Activated T-helper 17 cell treated with anti-CD3 and anti-CD28 coated beads, Interleukin-2, amount 50 U/mL, for 72 hours (primary cell): Measurements from ENCODE around the gene SLC17A8. TPM values are rescaled to one million over a fixed set of nuclear protein-coding genes. Genes with fewer than 3 reads are reported as not detected.

Source experiments
- ATAC-seq: fragments of 150-1000 bp; cut with Tn5 transposase; replicated peaks from 2 replicates; pipeline ENCODE4 v1.10.0; 2021; ENCODE audit warnings: mild to moderate bottlenecking, moderate library complexity
- H3K27ac Mint-ChIP-seq: one replicate; pipeline ENCODE4 v1.8.0; 2022; ENCODE audit warnings: mixed read lengths
- H3K27me3 Mint-ChIP-seq: one replicate; pipeline ENCODE4 v1.8.0; 2022; ENCODE audit warnings: mixed read lengths
- H3K36me3 Mint-ChIP-seq: one replicate; pipeline ENCODE4 v1.8.0; 2022; ENCODE audit warnings: low read depth, mild to moderate bottlenecking, mixed read lengths
- H3K4me1 Mint-ChIP-seq: one replicate; pipeline ENCODE4 v1.8.0; 2022; ENCODE audit warnings: mixed read lengths
- H3K4me3 Mint-ChIP-seq: one replicate; pipeline ENCODE4 v1.8.0; 2022; ENCODE audit warnings: mild to moderate bottlenecking, mixed read lengths
- H3K9me3 Mint-ChIP-seq: one replicate; pipeline ENCODE4 v1.8.0; 2022; ENCODE audit warnings: mixed read lengths
- total RNA-seq, 2 donors: library from RNA; stranded (reverse); gene quantifications; one replicate each; pipeline ENCODE4 v1.2.3, GENCODE V29; 2022

The SLC17A8 gene
- total RNA-seq, 2 donors from 2014 or later, result not detected

DNA sequence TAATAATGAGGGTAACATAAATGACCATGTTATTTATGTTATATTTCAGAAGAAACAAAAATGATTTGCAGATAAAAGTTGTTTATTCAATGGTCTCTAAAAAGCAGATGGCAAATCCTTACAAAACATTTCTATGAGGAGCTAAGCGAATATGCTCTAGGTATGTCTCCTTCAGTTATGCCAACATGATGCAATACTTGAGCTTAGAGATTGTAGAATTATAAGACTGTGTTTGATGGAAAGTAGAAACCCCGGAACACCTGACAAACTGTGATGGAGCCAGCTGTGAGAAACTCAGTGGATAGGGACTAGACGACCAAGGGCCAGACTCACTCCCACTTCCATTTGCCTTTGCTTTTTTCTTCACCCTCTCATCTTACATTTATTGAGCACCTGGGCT, 99.0 kb downstream of the SLC17A8 start:
- Mint-ChIP-seq H3K27me3 (peaks cover 3% of the 10 kb centered on the region), H3K27ac (no peak overlapping the region), H3K9me3 (no peaks in the 10 kb centered on the region), H3K36me3 (no peaks in the 10 kb centered on the region), H3K4me1 (no peaks in the 10 kb centered on the region), H3K4me3 (no peak overlapping the region)
- no peak for ATAC-seq

DNA sequence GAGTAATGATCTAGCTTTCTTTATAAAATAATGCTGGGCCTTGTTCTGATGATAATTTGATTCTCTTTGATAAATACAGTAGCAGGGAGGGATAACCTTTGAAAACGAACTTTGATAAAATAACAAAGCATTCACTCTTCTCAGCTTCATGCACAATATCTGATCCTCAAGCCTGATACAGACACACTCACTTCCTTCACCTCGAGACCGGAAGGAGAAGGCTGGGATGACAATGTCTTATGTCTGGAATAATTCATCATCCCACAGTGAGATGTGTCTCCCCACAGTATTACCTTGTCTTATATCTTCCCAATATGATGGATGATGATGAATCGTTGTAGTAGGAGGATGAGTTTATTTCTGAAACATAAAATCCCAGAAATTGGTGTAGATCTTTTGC, 101.3 kb downstream of the SLC17A8 start:
- Mint-ChIP-seq H3K4me1 (no peaks in the 10 kb centered on the region), H3K4me3 (no peak overlapping the region), H3K36me3 (no peaks in the 10 kb centered on the region), H3K9me3 (no peaks in the 10 kb centered on the region), H3K27me3 (peaks cover 3% of the 10 kb centered on the region), H3K27ac (no peak overlapping the region)
- ATAC-seq, result no peak

DNA sequence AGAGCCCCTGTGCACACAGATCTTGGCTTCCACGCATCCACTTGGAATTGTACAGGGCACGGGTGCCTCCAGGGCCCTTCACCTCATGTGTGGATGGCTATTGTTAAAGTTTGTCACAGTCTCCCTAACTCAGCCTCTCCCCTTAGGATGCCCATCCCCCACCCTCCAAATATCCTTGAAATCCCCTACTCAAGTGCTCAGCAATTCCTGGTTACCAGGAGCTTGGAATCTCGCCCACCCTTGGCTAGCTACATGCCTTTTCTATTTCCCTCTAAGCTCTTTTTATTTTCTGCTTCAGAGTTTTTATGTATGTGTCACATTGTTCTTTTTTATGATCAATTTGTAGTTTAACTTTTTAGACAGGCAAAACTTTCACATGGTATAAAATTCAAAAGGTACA, 103.8 kb downstream of the SLC17A8 start:
- H3K27me3 Mint-ChIP-seq, result peaks cover 3% of the 10 kb centered on the region
- ATAC-seq, result no peak
- no peak overlapping the region for H3K4me3 Mint-ChIP-seq
- no peak overlapping the region for H3K27ac Mint-ChIP-seq
- H3K4me1 Mint-ChIP-seq, result no peaks in the 10 kb centered on the region
- no peaks in the 10 kb centered on the region for H3K36me3 Mint-ChIP-seq
- no peaks in the 10 kb centered on the region for H3K9me3 Mint-ChIP-seq

DNA sequence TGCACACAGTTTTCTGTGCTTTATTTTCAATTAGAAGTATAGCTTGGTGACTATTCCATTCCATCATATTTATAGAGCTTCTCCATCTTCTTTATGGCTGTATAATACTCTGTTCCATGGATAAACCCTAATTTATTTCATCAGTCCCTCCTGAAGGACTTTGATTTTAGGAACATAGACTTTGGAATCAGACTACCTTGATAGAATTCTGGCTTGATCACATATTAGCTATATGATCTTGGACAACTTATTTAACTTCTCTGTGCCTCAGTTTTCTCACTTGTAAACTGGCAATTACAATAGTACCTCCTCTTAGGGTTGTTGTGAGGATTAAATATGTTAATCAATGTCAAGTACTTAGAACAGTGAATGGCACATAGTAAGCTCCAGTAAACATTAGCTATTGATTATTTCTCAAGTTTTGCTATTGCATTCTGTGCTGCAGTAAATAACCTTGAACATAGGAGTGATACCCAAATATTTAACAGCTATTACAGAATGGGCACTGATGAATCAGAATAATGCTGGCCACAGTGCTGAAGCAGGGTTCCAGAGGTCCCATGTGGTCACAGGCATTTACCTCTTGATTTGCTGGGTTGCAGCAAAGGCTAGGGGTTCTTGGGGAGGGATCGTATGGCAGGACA, 104.6 kb downstream of the SLC17A8 start:
- Mint-ChIP-seq H3K4me3 (no peak overlapping the region), H3K27me3 (peaks cover 3% of the 10 kb centered on the region), H3K4me1 (no peaks in the 10 kb centered on the region), H3K36me3 (no peaks in the 10 kb centered on the region), H3K9me3 (no peaks in the 10 kb centered on the region), H3K27ac (no peak overlapping the region)
- ATAC-seq, result no peak

DNA sequence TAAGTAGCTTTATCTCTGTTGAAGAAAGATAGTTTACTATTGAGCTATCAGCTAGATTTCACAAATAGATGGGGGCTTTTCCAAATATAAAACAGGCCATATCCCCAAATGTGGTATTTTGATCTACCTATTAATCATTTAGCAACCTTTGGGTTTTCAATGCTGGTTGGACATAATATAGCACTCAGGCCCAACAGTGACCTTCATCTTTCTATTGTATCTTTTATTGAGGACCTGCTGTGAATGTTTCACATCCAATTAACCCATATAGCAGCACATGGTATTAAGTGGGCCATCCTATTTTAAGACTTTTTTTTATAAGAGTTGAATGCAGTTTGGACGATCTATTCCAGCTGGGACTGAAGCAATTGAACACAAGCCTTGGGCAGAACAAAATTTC, 106.8 kb downstream of the SLC17A8 start:
- H3K9me3 Mint-ChIP-seq, result no peaks in the 10 kb centered on the region
- H3K27me3 Mint-ChIP-seq, result peaks cover 6% of the 10 kb centered on the region
- H3K36me3 Mint-ChIP-seq, result no peaks in the 10 kb centered on the region
- no peaks in the 10 kb centered on the region for H3K4me1 Mint-ChIP-seq
- H3K4me3 Mint-ChIP-seq, result no peak overlapping the region
- no peak for ATAC-seq
- no peak overlapping the region for H3K27ac Mint-ChIP-seq

DNA sequence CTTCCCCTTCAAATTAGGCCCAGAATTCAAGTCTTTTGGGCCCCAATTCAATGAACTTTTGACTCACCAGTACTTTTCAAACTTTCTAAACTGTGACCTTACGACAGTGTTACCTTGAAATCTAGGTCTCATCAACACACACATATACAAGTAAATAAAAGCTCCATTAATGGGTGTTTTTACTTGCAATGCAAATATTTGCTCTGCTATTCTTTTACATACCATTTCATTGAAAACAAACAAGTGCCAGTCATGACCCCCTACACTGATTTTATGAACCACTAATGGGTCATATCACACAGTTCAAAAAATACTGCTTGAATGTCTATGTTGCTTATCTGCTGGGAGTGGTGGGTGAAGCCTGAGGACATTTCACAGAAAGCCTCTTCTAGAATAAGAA, 107.7 kb downstream of the SLC17A8 start:
- no peak for ATAC-seq
- H3K4me3 Mint-ChIP-seq, result no peak overlapping the region
- no peak overlapping the region for H3K27ac Mint-ChIP-seq
- no peaks in the 10 kb centered on the region for H3K36me3 Mint-ChIP-seq
- no peaks in the 10 kb centered on the region for H3K4me1 Mint-ChIP-seq
- peaks cover 6% of the 10 kb centered on the region for H3K27me3 Mint-ChIP-seq
- H3K9me3 Mint-ChIP-seq, result no peaks in the 10 kb centered on the region

DNA sequence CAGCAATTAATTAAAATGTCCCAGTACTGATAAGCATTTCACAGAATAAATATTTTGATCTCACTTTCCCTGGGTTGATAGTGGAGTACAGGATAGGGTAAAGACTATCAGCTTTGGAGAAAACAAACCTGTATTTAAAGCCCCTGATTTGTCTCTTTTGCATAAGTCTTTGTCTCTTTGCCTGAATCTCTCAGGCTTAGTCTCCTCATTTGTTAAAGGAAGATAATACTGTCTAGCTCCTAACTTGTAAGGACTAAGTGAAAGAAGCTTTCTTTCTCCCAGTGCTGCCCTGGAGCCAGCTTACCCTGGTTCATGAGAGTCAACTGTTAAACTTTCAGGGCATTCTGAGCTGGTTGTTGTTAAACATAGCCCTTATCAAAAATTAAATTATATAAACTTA, 111.3 kb downstream of the SLC17A8 start:
- Mint-ChIP-seq H3K9me3 (no peaks in the 10 kb centered on the region), H3K4me3 (no peak overlapping the region), H3K27ac (no peak overlapping the region), H3K36me3 (no peaks in the 10 kb centered on the region), H3K4me1 (no peaks in the 10 kb centered on the region), H3K27me3 (peaks cover 21% of the 10 kb centered on the region)
- ATAC-seq, result no peak

Other genes with a start within 250 kb of the SLC17A8 start
- gene BLTP3B, start 214.2 kb upstream of the SLC17A8 start, total RNA-seq, result 10 to 100 TPM; 45.6 to 51.1 TPM
- 10 to 100 TPM; 31.0 to 40.6 TPM for gene ACTR6, start 156.3 kb upstream of the SLC17A8 start, total RNA-seq
- gene DEPDC4, start 90.0 kb upstream of the SLC17A8 start, total RNA-seq, result 1 to 10 TPM; 2.4 TPM
- gene SCYL2, start 89.9 kb upstream of the SLC17A8 start, total RNA-seq, result 10 to 100 TPM; 18.7 to 31.2 TPM
- gene NR1H4, start 116.8 kb downstream of the SLC17A8 start, total RNA-seq, result not detected
- 10 to 100 TPM in 1 of 2 donors, 1 to 10 TPM in 1; 3.3 to 10.1 TPM for gene GAS2L3, start 216.6 kb downstream of the SLC17A8 start, total RNA-seq